Body of pancreas (tissue), 4 donors: ENCODE data around the gene CFAP68.

Experiments
- POLR2A ChIP-seq, 3 donors: fragments of 450-650 bp; IDR thresholded peaks; one replicate each; pipeline ENCODE4 v1.6.1; 2016; ENCODE audit warnings: antibody characterized with exemption in 3 of 3, mild to moderate bottlenecking in 2 of 3
- TF ChIP-seq, protein P1 (sequence below), 7 experiments: fragments of 450-650 bp in 4 of 7; fragments of 200-600 bp in 3 of 7; sonication (generic) in 3 of 7; IDR thresholded peaks; one replicate each; pipeline ENCODE4 v1.5.1; 2016 to 2019; ENCODE audit warnings: antibody characterized with exemption in 7 of 7

DNA sequence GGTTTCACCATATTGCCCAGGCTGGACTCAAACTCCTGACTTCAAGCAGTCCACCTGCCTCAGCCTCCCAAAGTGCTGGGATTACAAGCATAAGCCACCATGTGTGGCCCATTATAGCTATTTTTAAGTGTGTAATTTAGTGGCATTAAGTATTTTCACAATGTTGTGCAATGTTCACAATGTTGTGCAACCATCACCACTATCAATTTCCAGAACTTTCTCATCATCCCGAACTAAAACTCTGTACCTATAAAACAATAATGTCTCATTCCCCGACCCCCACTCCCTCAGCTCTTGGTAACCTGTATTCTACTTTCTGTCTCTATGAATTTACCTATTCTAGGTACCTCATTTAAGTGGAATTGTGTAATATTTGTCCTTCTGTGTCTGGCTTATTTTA, 7.5 kb downstream of the CFAP68 start:
- TF ChIP-seq, protein P1, sequence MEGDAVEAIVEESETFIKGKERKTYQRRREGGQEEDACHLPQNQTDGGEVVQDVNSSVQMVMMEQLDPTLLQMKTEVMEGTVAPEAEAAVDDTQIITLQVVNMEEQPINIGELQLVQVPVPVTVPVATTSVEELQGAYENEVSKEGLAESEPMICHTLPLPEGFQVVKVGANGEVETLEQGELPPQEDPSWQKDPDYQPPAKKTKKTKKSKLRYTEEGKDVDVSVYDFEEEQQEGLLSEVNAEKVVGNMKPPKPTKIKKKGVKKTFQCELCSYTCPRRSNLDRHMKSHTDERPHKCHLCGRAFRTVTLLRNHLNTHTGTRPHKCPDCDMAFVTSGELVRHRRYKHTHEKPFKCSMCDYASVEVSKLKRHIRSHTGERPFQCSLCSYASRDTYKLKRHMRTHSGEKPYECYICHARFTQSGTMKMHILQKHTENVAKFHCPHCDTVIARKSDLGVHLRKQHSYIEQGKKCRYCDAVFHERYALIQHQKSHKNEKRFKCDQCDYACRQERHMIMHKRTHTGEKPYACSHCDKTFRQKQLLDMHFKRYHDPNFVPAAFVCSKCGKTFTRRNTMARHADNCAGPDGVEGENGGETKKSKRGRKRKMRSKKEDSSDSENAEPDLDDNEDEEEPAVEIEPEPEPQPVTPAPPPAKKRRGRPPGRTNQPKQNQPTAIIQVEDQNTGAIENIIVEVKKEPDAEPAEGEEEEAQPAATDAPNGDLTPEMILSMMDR (IDR thresholded peaks at IDR 0.05), result no peak
- no peak for TF ChIP-seq POLR2A (IDR thresholded peaks at IDR 0.05)
